Erythroblast (primary cell): ENCODE measurements around the gene C2orf80.

Experiments used
- GATA1 ChIP-seq: IDR thresholded peaks from 2 replicates; pipeline ENCODE4 v1.6.1; 2011; ENCODE audit warnings: low read depth, mild to moderate bottlenecking, control low read depth, low read length, moderate library complexity
- POLR2A ChIP-seq: IDR thresholded peaks from 2 replicates; pipeline ENCODE4 v1.6.1; 2011; ENCODE audit warnings: mild to moderate bottlenecking, low read length

DNA sequence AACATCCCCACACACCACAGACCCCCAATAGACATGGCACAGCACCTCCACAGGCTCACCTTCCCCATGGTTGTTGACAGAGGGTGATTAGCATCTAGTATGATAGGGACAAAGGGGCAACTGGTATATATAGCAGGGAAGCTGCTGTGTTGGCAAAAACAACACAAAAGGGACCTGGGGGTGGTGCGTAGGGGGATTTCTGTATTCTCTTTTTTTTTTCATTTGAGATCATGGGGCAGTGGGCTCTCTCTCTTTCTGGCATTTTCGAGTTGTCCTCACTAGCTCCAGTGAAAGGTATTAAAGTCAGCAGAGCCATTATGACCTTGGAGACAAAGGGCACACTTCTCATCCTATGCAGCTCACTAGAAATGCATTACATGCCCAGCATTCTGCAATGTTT is 26.3 kb downstream of the C2orf80 start, which contains the start of gene CRYGA:
- TF ChIP-seq POLR2A (no peak), GATA1 (no peak)
